ENCODE measurements around the gene KDM4D. TPM values are rescaled to one million over a fixed set of nuclear protein-coding genes. Genes with fewer than 3 reads are reported as not detected.

The KDM4D gene
- total RNA-seq, 1 experiment from 2014 or later, result 1.2 TPM

DNA sequence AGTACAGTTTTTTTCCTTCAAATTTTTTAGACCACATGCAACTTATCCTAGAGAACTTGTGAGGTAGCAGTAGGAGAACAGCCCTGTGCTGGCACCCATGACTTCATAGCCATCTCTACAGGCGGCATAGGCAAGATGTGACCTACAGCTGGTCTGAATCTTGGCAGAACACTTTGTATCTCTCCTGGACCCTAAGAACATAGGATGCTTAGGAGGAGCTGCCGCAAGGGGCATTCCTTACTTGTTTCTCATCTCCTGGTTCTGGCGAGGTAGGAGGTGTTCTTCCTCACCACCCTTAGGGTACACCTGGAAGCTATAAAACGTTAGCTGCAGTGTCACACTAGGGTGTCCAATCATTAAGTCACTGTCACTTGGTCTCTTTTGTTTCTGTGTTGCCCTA is 16.5 kb upstream of the KDM4D start:
- H3K36me3 ChIP-seq (ENCODE audit: control insufficient read depth, insufficient read depth, low read length), result no peaks in the 10 kb centered on the region
- TF ChIP-seq, protein P1, sequence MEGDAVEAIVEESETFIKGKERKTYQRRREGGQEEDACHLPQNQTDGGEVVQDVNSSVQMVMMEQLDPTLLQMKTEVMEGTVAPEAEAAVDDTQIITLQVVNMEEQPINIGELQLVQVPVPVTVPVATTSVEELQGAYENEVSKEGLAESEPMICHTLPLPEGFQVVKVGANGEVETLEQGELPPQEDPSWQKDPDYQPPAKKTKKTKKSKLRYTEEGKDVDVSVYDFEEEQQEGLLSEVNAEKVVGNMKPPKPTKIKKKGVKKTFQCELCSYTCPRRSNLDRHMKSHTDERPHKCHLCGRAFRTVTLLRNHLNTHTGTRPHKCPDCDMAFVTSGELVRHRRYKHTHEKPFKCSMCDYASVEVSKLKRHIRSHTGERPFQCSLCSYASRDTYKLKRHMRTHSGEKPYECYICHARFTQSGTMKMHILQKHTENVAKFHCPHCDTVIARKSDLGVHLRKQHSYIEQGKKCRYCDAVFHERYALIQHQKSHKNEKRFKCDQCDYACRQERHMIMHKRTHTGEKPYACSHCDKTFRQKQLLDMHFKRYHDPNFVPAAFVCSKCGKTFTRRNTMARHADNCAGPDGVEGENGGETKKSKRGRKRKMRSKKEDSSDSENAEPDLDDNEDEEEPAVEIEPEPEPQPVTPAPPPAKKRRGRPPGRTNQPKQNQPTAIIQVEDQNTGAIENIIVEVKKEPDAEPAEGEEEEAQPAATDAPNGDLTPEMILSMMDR (IDR thresholded peaks at IDR 0.05; ENCODE audit: insufficient read depth in 1 of 2, low read depth in 1 of 2, low read length in 1 of 2, severe bottlenecking in 1 of 2, unreplicated experiment in 1 of 2), result no peak
- H3K9me3 ChIP-seq, result no peaks in the 10 kb centered on the region
- no peak for DNase-seq
- Mint-ChIP-seq H3K27ac (ENCODE audit: unreplicated experiment) (no peak overlapping the region), H3K36me3 (ENCODE audit: insufficient read depth, unreplicated experiment) (peaks cover 6% of the 10 kb centered on the region), H3K27me3 (ENCODE audit: insufficient read depth, unreplicated experiment) (no peaks in the 10 kb centered on the region), H3K4me1 (ENCODE audit: low read depth, unreplicated experiment) (no peaks in the 10 kb centered on the region), H3K9me3 (ENCODE audit: unreplicated experiment) (no peaks in the 10 kb centered on the region), H3K4me3 (ENCODE audit: unreplicated experiment) (no peak overlapping the region)
- ChIA-PET POLR2A (no interaction called here), CTCF (no interaction called here)
- intact Hi-C loops (cut with micrococcal nuclease; ENCODE audit: unreplicated experiment), result no loop called here
- H3K4me1 ChIP-seq, result no peaks in the 10 kb centered on the region
- H3K27me3 ChIP-seq (replicated peaks; ENCODE audit: control insufficient read depth, insufficient read depth, low read length), result no peaks in the 10 kb centered on the region
- H3K4me3 ChIP-seq (ENCODE audit: low read depth, low read length), result no peak overlapping the region
- BruUV-seq (replicated peaks), result no TSS peak

DNA sequence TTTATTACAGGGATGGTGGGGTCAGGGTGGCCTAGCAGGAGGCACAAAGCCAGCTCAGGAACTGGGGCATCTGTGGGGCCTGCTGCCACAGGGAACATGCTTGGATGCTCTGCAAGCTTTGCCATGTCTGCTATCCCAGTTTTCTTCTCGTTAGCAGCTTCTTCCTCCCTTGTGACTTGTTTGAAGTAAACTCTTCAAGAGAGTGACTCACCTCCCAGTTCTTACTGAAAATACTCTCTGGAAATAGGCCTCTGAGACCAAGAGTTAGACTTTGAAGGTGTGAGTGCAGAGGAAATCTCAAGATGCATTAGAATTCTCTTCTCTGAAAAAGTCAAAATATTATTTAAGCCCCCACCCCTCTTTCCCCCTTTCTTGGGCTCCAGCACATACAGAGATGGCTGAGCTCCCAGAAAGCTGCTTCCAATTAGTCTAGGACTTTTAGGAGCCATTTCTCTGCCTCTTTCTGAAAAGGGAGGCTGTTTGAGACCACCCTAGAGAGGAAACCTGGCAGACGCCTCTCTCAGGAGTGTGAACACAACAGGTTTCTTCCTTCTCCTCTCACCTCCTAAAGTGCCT is 15.3 kb upstream of the KDM4D start:
- peaks cover 14% of the 10 kb centered on the region for H3K36me3 Mint-ChIP-seq (ENCODE audit: insufficient read depth, unreplicated experiment)
- H3K4me3 ChIP-seq (ENCODE audit: low read depth, low read length), result no peak overlapping the region
- CTCF ChIA-PET, result no interaction called here
- no peaks in the 10 kb centered on the region for H3K27me3 Mint-ChIP-seq (ENCODE audit: insufficient read depth, unreplicated experiment)
- H3K9me3 Mint-ChIP-seq (ENCODE audit: unreplicated experiment), result no peaks in the 10 kb centered on the region
- no peaks in the 10 kb centered on the region for H3K4me1 Mint-ChIP-seq (ENCODE audit: low read depth, unreplicated experiment)
- intact Hi-C loops (cut with micrococcal nuclease; ENCODE audit: unreplicated experiment), result no loop called here
- TF ChIP-seq, protein P1 (IDR thresholded peaks at IDR 0.05; ENCODE audit: insufficient read depth in 1 of 2, low read depth in 1 of 2, low read length in 1 of 2, severe bottlenecking in 1 of 2, unreplicated experiment in 1 of 2), result no peak
- no peak for DNase-seq
- H3K36me3 ChIP-seq (ENCODE audit: control insufficient read depth, insufficient read depth, low read length), result no peaks in the 10 kb centered on the region
- H3K4me1 ChIP-seq, result no peaks in the 10 kb centered on the region
- no TSS peak for BruUV-seq (replicated peaks)
- H3K9me3 ChIP-seq, result no peaks in the 10 kb centered on the region
- no peaks in the 10 kb centered on the region for H3K27me3 ChIP-seq (replicated peaks; ENCODE audit: control insufficient read depth, insufficient read depth, low read length)
- no peak overlapping the region for H3K27ac Mint-ChIP-seq (ENCODE audit: unreplicated experiment)
- POLR2A ChIA-PET, result interaction anchor here (0.7 kb wide), 1 partner anchor 85 kb away, joined by 4 read pairs; no protein-coding TSS in a partner anchor
- H3K4me3 Mint-ChIP-seq (ENCODE audit: unreplicated experiment), result no peak overlapping the region

GRCh38 chr11:94959179-94959578 is 14.3 kb upstream of the KDM4D start:
- Histone ChIP-seq H3K36me3 (ENCODE audit: control insufficient read depth, insufficient read depth, low read length) (0 out of 2 replicates have a peak, but pooled peaks cover 1% of the 10 kb centered on the region), H3K27me3 (replicated peaks; ENCODE audit: control insufficient read depth, insufficient read depth, low read length) (no peaks in the 10 kb centered on the region), H3K4me3 (ENCODE audit: low read depth, low read length) (no peak overlapping the region), H3K9me3 (no peaks in the 10 kb centered on the region), H3K4me1 (no peaks in the 10 kb centered on the region)
- TF ChIP-seq, protein P1 (IDR thresholded peaks at IDR 0.05; ENCODE audit: insufficient read depth in 1 of 2, low read depth in 1 of 2, low read length in 1 of 2, severe bottlenecking in 1 of 2, unreplicated experiment in 1 of 2), result no peak
- Mint-ChIP-seq H3K4me3 (ENCODE audit: unreplicated experiment) (no peak overlapping the region), H3K36me3 (ENCODE audit: insufficient read depth, unreplicated experiment) (peaks cover 18% of the 10 kb centered on the region), H3K27ac (ENCODE audit: unreplicated experiment) (no peak overlapping the region), H3K9me3 (ENCODE audit: unreplicated experiment) (no peaks in the 10 kb centered on the region), H3K4me1 (ENCODE audit: low read depth, unreplicated experiment) (no peaks in the 10 kb centered on the region), H3K27me3 (ENCODE audit: insufficient read depth, unreplicated experiment) (no peaks in the 10 kb centered on the region)
- ChIA-PET CTCF (interaction anchor here (1.1 kb wide), 1 partner anchor 9 kb away, joined by 3 read pairs; no protein-coding TSS in a partner anchor), POLR2A (no interaction called here)
- intact Hi-C loops (cut with micrococcal nuclease; ENCODE audit: unreplicated experiment), result no loop called here
- no peak for DNase-seq
- BruUV-seq (replicated peaks), result no TSS peak
